WI38 (cell line): ENCODE data around the gene GSK3A.

ENCODE experiments used
- H3K4me3 ChIP-seq: 2 replicates; pipeline ENCODE4 v1.5.1; 2011; ENCODE audit warnings: low read depth, mild to moderate bottlenecking, control low read depth, low read length
- TF ChIP-seq, protein P1 (sequence below): IDR thresholded peaks from 2 replicates; pipeline ENCODE4 v1.5.1; 2012; ENCODE audit warnings: low read depth, mild to moderate bottlenecking, control low read depth, low read length

GSK3A gene

GRCh38 chr19:42244347-42245220 lies 2.2 kb upstream of the GSK3A start:
- peak overlapping the region; percentile 88 for H3K4me3 ChIP-seq
- TF ChIP-seq, protein P1, sequence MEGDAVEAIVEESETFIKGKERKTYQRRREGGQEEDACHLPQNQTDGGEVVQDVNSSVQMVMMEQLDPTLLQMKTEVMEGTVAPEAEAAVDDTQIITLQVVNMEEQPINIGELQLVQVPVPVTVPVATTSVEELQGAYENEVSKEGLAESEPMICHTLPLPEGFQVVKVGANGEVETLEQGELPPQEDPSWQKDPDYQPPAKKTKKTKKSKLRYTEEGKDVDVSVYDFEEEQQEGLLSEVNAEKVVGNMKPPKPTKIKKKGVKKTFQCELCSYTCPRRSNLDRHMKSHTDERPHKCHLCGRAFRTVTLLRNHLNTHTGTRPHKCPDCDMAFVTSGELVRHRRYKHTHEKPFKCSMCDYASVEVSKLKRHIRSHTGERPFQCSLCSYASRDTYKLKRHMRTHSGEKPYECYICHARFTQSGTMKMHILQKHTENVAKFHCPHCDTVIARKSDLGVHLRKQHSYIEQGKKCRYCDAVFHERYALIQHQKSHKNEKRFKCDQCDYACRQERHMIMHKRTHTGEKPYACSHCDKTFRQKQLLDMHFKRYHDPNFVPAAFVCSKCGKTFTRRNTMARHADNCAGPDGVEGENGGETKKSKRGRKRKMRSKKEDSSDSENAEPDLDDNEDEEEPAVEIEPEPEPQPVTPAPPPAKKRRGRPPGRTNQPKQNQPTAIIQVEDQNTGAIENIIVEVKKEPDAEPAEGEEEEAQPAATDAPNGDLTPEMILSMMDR: 0 out of 2 replicates have a peak, but pooled peaks have one; percentile 29

- H3K4me3 ChIP-seq: peak overlapping the region; percentile 88
- TF ChIP-seq, protein P1: no peak
These were observed 312 bp downstream of the GSK3A start for GRCh38 chr19:42242069-42242511.

GRCh38 chr19:42241279-42241678 lies 1.1 kb downstream of the GSK3A start:
- TF ChIP-seq, protein P1: no peak
- peak overlapping the region; percentile 88 for H3K4me3 ChIP-seq

DNA sequence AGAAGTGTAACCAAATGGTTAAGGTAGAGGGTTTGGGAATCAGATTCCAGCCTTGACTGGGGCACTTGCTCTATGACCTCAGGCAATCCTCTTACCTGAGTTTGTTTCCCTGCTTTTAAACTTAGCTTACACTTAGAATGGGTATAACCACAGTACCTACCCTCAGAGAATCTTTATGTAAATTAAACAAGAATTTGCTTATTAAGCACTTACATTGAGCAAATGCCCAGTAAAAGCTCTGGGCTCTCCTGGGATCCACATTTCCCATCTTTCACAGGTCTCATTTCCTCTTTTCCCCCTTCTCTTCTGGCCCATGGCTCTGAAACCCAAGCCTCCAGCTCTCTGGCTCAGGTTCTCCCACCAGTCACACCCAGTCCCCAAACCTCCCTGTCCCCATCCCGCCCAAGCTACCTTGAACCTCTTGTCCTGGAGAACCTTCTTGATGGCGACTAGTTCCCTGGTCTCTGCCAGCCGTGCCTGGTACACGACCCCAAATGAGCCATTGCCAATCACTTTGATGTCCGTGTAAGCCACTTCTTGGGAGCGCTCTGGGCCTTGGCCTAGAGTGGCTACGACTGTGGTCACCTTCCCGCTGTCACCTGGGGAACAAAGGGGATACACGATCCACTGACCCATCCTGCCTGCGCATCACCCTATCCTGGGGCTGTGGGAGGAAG lies 2.7 kb downstream of the GSK3A start:
- H3K4me3 ChIP-seq: no peak overlapping the region
- TF ChIP-seq, protein P1: no peak

- TF ChIP-seq, protein P1: no peak
- no peak overlapping the region for H3K4me3 ChIP-seq
These were observed 7.2 kb downstream of the GSK3A start for GRCh38 chr19:42235181-42235580.

DNA sequence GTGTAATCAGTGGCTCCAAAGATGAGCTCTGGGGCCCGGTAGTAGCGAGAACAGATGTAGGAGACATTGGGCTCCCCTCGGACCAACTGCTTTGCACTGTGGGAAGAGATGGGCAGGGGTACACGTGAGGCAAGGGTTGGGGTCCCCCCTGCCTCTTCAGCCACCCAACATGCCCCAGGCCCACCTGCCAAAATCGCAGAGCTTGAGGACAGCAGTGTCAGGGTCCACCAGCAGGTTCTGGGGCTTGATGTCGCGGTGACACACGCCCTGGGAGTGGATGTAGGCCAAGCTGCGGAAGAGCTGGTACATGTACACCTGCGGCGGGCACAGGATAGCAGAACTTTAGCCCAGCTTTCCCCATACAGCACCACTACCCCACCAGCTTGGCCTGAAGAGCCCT lies 8.0 kb downstream of the GSK3A start:
- TF ChIP-seq, protein P1: no peak
- no peak overlapping the region for H3K4me3 ChIP-seq
